Measurements from ENCODE around the gene IGFLR1. TPM values are rescaled to one million over a fixed set of nuclear protein-coding genes. Genes with fewer than 3 reads are reported as not detected.

IGFLR1 gene
- total and polyA plus RNA-seq, 9 of the 15 experiments (the other 6 are each of a cell fraction or from before 2014, with no cell fraction given) = 1.0 to 14.3 (median 4.6) TPM

DNA sequence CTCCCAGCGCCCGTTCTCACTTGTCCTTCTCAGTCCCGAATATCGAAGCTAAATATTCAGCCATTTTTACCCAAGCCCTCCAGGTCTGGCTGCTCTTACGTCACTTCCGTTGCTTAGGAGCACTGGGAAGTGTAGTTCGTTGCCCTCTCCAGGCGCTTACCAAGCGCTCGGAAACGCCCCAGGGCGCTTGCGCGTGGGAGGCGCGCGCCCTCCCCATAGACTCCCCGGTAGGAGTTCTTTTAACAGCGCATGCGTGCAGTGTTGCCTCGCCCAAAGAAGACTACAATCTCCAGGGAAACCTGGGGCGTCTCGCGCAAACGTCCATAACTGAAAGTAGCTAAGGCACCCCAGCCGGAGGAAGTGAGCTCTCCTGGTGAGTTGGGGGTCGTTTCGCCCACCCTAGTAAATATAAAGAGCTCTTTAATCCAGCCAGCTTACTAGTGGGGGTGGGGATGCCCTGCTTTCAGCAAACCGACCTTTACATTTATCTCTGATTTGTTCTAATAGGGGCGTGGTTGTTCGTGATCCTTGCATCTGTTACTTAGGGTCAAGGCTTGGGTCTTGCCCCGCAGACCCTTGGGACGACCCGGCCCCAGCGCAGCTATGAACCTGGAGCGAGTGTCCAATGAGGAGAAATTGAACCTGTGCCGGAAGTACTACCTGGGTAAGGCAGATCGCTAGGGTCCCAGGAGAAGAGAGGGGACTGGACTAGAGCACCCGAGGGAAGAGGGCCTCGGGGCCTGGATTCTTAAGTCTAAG, 3.3 kb upstream of the IGFLR1 start, which contains the start of the genes PSENEN and U2AF1L4 (continued):
- TF ChIP-seq, protein P1, sequence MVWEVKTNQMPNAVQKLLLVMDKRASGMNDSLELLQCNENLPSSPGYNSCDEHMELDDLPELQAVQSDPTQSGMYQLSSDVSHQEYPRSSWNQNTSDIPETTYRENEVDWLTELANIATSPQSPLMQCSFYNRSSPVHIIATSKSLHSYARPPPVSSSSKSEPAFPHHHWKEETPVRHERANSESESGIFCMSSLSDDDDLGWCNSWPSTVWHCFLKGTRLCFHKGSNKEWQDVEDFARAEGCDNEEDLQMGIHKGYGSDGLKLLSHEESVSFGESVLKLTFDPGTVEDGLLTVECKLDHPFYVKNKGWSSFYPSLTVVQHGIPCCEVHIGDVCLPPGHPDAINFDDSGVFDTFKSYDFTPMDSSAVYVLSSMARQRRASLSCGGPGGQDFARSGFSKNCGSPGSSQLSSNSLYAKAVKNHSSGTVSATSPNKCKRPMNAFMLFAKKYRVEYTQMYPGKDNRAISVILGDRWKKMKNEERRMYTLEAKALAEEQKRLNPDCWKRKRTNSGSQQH (CRISPR knock-in tag; IDR thresholded peaks at IDR 0.05) = no peak
- TF ChIP-seq U2AF1 (optimal IDR thresholded peaks at IDR 0.05; ENCODE audit: low read depth, low read length) = no peak
- TF ChIP-seq HCFC1 (IDR thresholded peaks at IDR 0.05; ENCODE audit: low read depth, low read length) = peak; percentile 92
- no peak for TF ChIP-seq LCOR (CRISPR knock-in tag; IDR thresholded peaks at IDR 0.05)
- no peak for TF ChIP-seq PYGO2 (tag; IDR thresholded peaks at IDR 0.05)
- no peak for TF ChIP-seq CCNT2 (IDR thresholded peaks at IDR 0.05; ENCODE audit: borderline replicate concordance, extremely low read depth, insufficient read length, low read depth, low read length)
- no peak for TF ChIP-seq ARHGAP35 (IDR thresholded peaks at IDR 0.05; ENCODE audit: partially characterized antibody)
- TF ChIP-seq CC2D1A (IDR thresholded peaks at IDR 0.05) = no peak
- TF ChIP-seq MAZ (CRISPR knock-in tag; conservative IDR thresholded peaks at IDR 0.05 in 1 of 2, IDR thresholded peaks at IDR 0.05 in 1 of 2) = peak in 1 of 2 experiments; percentile 73; a peak in 1 of 4 replicates
- no peak for TF ChIP-seq ZNF134 (CRISPR knock-in tag; conservative IDR thresholded peaks at IDR 0.05)
- TF ChIP-seq MYNN (IDR thresholded peaks at IDR 0.05) = no peak
- TF ChIP-seq MYNN (CRISPR knock-in tag; IDR thresholded peaks at IDR 0.05) = no peak
- TF ChIP-seq L3MBTL2 (IDR thresholded peaks at IDR 0.05) = no peak
- TF ChIP-seq ZBTB7A (IDR thresholded peaks at IDR 0.05; ENCODE audit: borderline replicate concordance, control insufficient read depth, low read depth, low read length) = peak; percentile 70
- no peak for TF ChIP-seq ZFPM2 (CRISPR knock-in tag; IDR thresholded peaks at IDR 0.05)
- TF ChIP-seq ZNF41 (CRISPR knock-in tag; conservative IDR thresholded peaks at IDR 0.05) = no peak
- TF ChIP-seq HDAC1 (IDR thresholded peaks at IDR 0.05) = peak in 1 of 2 experiments; percentile 61; a peak in 2 of 4 replicates
- no peak for TF ChIP-seq ARNT (IDR thresholded peaks at IDR 0.05)
- TF ChIP-seq BRD9 (IDR thresholded peaks at IDR 0.05; ENCODE audit: low read depth, partially characterized antibody) = no peak
- TF ChIP-seq, protein P2, sequence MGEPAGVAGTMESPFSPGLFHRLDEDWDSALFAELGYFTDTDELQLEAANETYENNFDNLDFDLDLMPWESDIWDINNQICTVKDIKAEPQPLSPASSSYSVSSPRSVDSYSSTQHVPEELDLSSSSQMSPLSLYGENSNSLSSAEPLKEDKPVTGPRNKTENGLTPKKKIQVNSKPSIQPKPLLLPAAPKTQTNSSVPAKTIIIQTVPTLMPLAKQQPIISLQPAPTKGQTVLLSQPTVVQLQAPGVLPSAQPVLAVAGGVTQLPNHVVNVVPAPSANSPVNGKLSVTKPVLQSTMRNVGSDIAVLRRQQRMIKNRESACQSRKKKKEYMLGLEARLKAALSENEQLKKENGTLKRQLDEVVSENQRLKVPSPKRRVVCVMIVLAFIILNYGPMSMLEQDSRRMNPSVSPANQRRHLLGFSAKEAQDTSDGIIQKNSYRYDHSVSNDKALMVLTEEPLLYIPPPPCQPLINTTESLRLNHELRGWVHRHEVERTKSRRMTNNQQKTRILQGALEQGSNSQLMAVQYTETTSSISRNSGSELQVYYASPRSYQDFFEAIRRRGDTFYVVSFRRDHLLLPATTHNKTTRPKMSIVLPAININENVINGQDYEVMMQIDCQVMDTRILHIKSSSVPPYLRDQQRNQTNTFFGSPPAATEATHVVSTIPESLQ (CRISPR knock-in tag; IDR thresholded peaks at IDR 0.05) = no peak
- no peak for TF ChIP-seq ASH1L (IDR thresholded peaks at IDR 0.05; ENCODE audit: borderline replicate concordance, low read depth, partially characterized antibody)
- no peak for TF ChIP-seq HNRNPUL1 (IDR thresholded peaks at IDR 0.05; ENCODE audit: low read length)
- TF ChIP-seq ZNF212 (CRISPR knock-in tag; IDR thresholded peaks at IDR 0.05) = no peak
- TF ChIP-seq POLR2B (IDR thresholded peaks at IDR 0.05; ENCODE audit: low read depth, partially characterized antibody) = no peak
- TF ChIP-seq, protein P3, sequence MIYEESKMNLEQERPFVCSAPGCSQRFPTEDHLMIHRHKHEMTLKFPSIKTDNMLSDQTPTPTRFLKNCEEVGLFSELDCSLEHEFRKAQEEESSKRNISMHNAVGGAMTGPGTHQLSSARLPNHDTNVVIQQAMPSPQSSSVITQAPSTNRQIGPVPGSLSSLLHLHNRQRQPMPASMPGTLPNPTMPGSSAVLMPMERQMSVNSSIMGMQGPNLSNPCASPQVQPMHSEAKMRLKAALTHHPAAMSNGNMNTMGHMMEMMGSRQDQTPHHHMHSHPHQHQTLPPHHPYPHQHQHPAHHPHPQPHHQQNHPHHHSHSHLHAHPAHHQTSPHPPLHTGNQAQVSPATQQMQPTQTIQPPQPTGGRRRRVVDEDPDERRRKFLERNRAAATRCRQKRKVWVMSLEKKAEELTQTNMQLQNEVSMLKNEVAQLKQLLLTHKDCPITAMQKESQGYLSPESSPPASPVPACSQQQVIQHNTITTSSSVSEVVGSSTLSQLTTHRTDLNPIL (CRISPR knock-in tag; IDR thresholded peaks at IDR 0.05) = no peak
